ENCODE data around the gene DPP6. TPM values are rescaled to one million over a fixed set of nuclear protein-coding genes. Genes with fewer than 3 reads are reported as not detected.

The DPP6 gene
- total RNA-seq, 1 donor from 2014 or later = 0.48 TPM

DNA sequence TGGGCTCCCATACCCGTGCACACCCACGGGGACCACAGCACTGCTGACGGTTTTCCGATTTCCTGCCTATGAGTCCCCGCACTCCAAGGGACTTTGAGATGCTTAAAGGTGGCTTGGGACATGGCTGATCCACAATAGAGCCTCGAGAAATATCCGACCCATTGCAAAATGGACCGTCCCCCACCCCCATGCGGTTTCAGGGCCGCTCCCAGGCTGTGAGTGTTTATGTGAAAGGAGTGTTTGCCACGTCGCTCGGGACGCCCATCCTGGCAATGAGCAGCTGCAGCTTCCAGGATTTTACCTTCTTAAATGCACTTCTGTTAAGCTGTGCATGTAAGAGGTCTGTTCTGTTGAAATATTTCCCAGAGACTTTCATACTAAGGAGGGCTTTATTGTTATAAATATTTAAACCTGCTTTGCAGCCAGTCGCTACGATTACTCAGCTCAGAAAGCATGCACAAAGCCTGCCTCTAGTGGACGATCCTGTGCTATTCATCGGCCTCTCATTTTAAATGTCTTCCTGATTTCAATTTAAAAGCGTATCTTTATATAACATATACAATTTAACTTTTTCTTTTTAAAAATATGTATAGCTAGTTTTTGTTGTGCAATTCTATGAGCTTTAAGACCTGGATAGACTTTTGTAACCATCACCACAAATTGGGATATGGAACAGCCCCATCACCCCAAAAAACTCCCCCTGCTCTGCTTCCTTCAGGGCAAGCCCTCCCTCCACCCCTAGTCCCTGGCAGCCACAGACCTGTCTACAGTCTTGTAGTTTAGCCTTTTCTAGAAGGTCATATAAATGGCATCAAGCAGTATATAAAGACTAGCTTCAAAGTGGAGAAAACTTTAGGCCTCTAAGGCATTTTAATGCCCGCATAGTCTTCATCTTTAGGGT is 532.4 kb downstream of the DPP6 start:
- H3K4me2 ChIP-seq (ENCODE audit: low read length) = peak overlapping the region; percentile 40
- H3K27ac ChIP-seq (ENCODE audit: low read depth, low read length) = no peak overlapping the region
- H3K4me1 ChIP-seq (ENCODE audit: insufficient read depth, low read length) = no peaks in the 10 kb centered on the region
- H4K20me1 ChIP-seq (ENCODE audit: insufficient read depth, low read length) = no peaks in the 10 kb centered on the region
- no peaks in the 10 kb centered on the region for H3K79me2 ChIP-seq (ENCODE audit: insufficient read depth, low read length)
- no peaks in the 10 kb centered on the region for H3K27me3 ChIP-seq (ENCODE audit: insufficient read depth, low read length)
- no peak overlapping the region for H3K4me3 ChIP-seq (ENCODE audit: insufficient read depth, low read depth, low read length)
- H3K27me3 Mint-ChIP-seq (ENCODE audit: low read depth, unreplicated experiment) = peaks cover 44% of the 10 kb centered on the region
- H3K36me3 ChIP-seq (ENCODE audit: insufficient read depth, low read length) = no peaks in the 10 kb centered on the region
- DNase-seq (ENCODE audit: low read depth) = peak; percentile 30
- no peak overlapping the region for H3K9ac ChIP-seq (ENCODE audit: low read length)
- peak overlapping the region; percentile 48 for H3K27ac Mint-ChIP-seq (ENCODE audit: unreplicated experiment)
- H3K4me3 Mint-ChIP-seq (ENCODE audit: unreplicated experiment) = no peak overlapping the region
- no peak for FAIRE-seq
- no peaks in the 10 kb centered on the region for H3K36me3 Mint-ChIP-seq (ENCODE audit: low read depth, unreplicated experiment)
- TF ChIP-seq, protein P1, sequence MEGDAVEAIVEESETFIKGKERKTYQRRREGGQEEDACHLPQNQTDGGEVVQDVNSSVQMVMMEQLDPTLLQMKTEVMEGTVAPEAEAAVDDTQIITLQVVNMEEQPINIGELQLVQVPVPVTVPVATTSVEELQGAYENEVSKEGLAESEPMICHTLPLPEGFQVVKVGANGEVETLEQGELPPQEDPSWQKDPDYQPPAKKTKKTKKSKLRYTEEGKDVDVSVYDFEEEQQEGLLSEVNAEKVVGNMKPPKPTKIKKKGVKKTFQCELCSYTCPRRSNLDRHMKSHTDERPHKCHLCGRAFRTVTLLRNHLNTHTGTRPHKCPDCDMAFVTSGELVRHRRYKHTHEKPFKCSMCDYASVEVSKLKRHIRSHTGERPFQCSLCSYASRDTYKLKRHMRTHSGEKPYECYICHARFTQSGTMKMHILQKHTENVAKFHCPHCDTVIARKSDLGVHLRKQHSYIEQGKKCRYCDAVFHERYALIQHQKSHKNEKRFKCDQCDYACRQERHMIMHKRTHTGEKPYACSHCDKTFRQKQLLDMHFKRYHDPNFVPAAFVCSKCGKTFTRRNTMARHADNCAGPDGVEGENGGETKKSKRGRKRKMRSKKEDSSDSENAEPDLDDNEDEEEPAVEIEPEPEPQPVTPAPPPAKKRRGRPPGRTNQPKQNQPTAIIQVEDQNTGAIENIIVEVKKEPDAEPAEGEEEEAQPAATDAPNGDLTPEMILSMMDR (IDR thresholded peaks at IDR 0.05; ENCODE audit: insufficient read depth, low read depth, low read length) = peak; percentile 65
- TF ChIP-seq EZH2 (IDR thresholded peaks at IDR 0.05; ENCODE audit: insufficient read depth, low read length) = no peak
- H3K9me3 ChIP-seq (ENCODE audit: insufficient read depth, low read depth, low read length) = no peaks in the 10 kb centered on the region
- no peak overlapping the region for H2AFZ ChIP-seq (ENCODE audit: low read depth, low read length)
- peaks cover 1% of the 10 kb centered on the region for H3K9me3 Mint-ChIP-seq (ENCODE audit: unreplicated experiment)
- H3K4me1 Mint-ChIP-seq (ENCODE audit: low read depth, unreplicated experiment) = no peaks in the 10 kb centered on the region

DNA sequence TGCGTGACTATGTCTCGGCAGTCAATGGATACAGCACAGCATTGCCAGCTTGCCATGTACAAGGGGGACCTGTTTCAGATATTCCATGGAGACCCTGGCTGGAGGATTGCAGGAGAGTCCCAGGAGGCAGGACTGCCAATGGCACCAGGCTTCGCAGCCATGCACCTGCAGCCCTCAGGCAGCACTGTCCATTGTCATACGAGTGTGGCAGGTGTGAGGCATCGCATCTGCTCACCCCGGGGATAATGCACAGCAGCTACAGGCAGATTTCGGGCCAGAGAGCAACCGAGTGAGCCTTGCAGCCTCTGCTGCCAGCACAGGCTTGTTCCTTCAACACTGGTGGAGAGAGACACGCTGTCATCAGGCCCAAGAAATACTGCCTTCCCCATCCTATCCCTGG is 535.6 kb downstream of the DPP6 start:
- DNase-seq (ENCODE audit: low read depth) = no peak
- no peaks in the 10 kb centered on the region for H3K9me3 Mint-ChIP-seq (ENCODE audit: unreplicated experiment)
- Histone ChIP-seq H3K4me1 (ENCODE audit: insufficient read depth, low read length) (no peaks in the 10 kb centered on the region), H3K9ac (ENCODE audit: low read length) (no peak overlapping the region), H3K36me3 (ENCODE audit: insufficient read depth, low read length) (no peaks in the 10 kb centered on the region), H3K27ac (ENCODE audit: low read depth, low read length) (no peak overlapping the region), H3K79me2 (ENCODE audit: insufficient read depth, low read length) (no peaks in the 10 kb centered on the region), H3K9me3 (ENCODE audit: insufficient read depth, low read depth, low read length) (no peaks in the 10 kb centered on the region), H4K20me1 (ENCODE audit: insufficient read depth, low read length) (no peaks in the 10 kb centered on the region), H3K4me3 (ENCODE audit: insufficient read depth, low read depth, low read length) (no peak overlapping the region), H3K4me2 (ENCODE audit: low read length) (no peak overlapping the region), H2AFZ (ENCODE audit: low read depth, low read length) (no peak overlapping the region), H3K27me3 (ENCODE audit: insufficient read depth, low read length) (no peaks in the 10 kb centered on the region)
- no peaks in the 10 kb centered on the region for H3K4me1 Mint-ChIP-seq (ENCODE audit: low read depth, unreplicated experiment)
- no peak for FAIRE-seq
- no peak overlapping the region for H3K27ac Mint-ChIP-seq (ENCODE audit: unreplicated experiment)
- TF ChIP-seq EZH2 (IDR thresholded peaks at IDR 0.05; ENCODE audit: insufficient read depth, low read length) = no peak
- TF ChIP-seq, protein P1 (IDR thresholded peaks at IDR 0.05; ENCODE audit: insufficient read depth, low read depth, low read length) = no peak
- H3K36me3 Mint-ChIP-seq (ENCODE audit: low read depth, unreplicated experiment) = no peaks in the 10 kb centered on the region
- peaks cover 28% of the 10 kb centered on the region for H3K27me3 Mint-ChIP-seq (ENCODE audit: low read depth, unreplicated experiment)
- H3K4me3 Mint-ChIP-seq (ENCODE audit: unreplicated experiment) = no peak overlapping the region

DNA sequence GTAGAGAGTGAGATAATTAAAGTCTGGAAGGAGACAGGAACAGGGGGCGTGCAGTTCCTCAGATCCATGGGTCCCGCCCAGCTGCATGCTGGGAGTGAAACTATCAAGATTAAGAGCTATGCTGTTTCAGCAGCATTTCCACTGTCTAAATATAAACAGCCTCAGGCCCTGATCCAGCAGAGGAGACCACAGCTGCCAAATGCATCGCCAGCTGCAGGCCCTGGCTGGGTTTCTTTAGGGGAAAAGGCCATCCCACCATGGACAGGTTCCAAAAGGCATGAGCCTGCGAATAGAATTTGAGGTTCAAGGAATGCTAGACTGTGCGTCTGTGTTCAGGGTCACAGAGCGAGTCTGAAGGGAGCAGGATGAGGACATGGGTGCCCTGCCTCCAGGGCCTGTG is 539.3 kb downstream of the DPP6 start:
- H3K27ac ChIP-seq (ENCODE audit: low read depth, low read length) = no peak overlapping the region
- H3K79me2 ChIP-seq (ENCODE audit: insufficient read depth, low read length) = no peaks in the 10 kb centered on the region
- DNase-seq (ENCODE audit: low read depth) (peak; percentile 18), FAIRE-seq (no peak)
- Mint-ChIP-seq H3K4me3 (ENCODE audit: unreplicated experiment) (no peak overlapping the region), H3K9me3 (ENCODE audit: unreplicated experiment) (peaks cover 2% of the 10 kb centered on the region), H3K27ac (ENCODE audit: unreplicated experiment) (no peak overlapping the region), H3K4me1 (ENCODE audit: low read depth, unreplicated experiment) (no peaks in the 10 kb centered on the region), H3K36me3 (ENCODE audit: low read depth, unreplicated experiment) (no peaks in the 10 kb centered on the region), H3K27me3 (ENCODE audit: low read depth, unreplicated experiment) (peaks cover 25% of the 10 kb centered on the region)
- no peaks in the 10 kb centered on the region for H3K27me3 ChIP-seq (ENCODE audit: insufficient read depth, low read length)
- no peaks in the 10 kb centered on the region for H3K36me3 ChIP-seq (ENCODE audit: insufficient read depth, low read length)
- no peaks in the 10 kb centered on the region for H3K4me1 ChIP-seq (ENCODE audit: insufficient read depth, low read length)
- H3K4me3 ChIP-seq (ENCODE audit: insufficient read depth, low read depth, low read length) = no peak overlapping the region
- H3K9me3 ChIP-seq (ENCODE audit: insufficient read depth, low read depth, low read length) = no peaks in the 10 kb centered on the region
- no peak for TF ChIP-seq EZH2 (IDR thresholded peaks at IDR 0.05; ENCODE audit: insufficient read depth, low read length)
- TF ChIP-seq, protein P1 (IDR thresholded peaks at IDR 0.05; ENCODE audit: insufficient read depth, low read depth, low read length) = no peak
- H3K4me2 ChIP-seq (ENCODE audit: low read length) = no peak overlapping the region
- H2AFZ ChIP-seq (ENCODE audit: low read depth, low read length) = no peak overlapping the region
- no peaks in the 10 kb centered on the region for H4K20me1 ChIP-seq (ENCODE audit: insufficient read depth, low read length)
- no peak overlapping the region for H3K9ac ChIP-seq (ENCODE audit: low read length)
